DMS153 (cell line): ENCODE results near the gene ELAPOR1.

Experiments
- DNase-seq: peaks from one replicate; lab custom pipeline; 2025; lab: John Stamatoyannopoulos, UW

ELAPOR1 gene, protein sequence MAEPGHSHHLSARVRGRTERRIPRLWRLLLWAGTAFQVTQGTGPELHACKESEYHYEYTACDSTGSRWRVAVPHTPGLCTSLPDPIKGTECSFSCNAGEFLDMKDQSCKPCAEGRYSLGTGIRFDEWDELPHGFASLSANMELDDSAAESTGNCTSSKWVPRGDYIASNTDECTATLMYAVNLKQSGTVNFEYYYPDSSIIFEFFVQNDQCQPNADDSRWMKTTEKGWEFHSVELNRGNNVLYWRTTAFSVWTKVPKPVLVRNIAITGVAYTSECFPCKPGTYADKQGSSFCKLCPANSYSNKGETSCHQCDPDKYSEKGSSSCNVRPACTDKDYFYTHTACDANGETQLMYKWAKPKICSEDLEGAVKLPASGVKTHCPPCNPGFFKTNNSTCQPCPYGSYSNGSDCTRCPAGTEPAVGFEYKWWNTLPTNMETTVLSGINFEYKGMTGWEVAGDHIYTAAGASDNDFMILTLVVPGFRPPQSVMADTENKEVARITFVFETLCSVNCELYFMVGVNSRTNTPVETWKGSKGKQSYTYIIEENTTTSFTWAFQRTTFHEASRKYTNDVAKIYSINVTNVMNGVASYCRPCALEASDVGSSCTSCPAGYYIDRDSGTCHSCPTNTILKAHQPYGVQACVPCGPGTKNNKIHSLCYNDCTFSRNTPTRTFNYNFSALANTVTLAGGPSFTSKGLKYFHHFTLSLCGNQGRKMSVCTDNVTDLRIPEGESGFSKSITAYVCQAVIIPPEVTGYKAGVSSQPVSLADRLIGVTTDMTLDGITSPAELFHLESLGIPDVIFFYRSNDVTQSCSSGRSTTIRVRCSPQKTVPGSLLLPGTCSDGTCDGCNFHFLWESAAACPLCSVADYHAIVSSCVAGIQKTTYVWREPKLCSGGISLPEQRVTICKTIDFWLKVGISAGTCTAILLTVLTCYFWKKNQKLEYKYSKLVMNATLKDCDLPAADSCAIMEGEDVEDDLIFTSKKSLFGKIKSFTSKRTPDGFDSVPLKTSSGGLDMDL

DNA sequence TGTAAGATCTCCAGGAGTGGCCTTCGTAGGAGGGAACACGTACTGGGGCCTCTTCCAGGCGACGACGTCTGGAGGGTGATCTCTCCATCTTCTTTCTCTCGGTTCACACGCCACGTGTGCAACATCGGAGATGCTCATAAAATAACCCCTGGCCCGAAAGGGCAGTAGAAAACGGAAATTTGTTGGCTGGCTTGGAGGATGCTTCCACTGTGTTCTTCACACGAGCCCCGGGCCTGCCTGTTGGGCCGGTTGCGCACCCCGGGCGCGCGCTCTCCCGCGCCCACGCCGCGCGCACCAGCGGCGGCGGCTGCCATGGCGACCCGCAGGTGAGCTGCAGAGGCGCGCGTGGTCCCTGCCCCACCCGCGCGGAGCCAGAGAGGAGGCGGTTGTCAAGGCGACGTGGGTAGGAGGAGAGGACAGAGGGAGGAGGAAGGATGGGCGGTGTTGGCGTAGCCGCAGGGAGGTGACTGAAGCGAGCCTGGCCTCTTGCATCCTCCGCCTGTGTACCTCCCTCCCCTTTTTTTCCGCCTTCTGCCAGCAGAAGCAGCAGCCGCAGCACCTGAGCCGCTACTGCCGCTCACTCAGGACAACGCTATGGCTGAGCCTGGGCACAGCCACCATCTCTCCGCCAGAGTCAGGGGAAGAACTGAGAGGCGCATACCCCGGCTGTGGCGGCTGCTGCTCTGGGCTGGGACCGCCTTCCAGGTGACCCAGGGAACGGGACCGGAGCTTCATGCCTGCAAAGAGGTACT lies at the start of gene ELAPOR1:
Gene ELAPOR1 (plus strand): TSS at position 526 of the 752 bp plus-strand sequence. CDS start 69 bp downstream, at position 595.
- peak; percentile 84 for DNase-seq

- DNase-seq = no peak
Measured at GRCh38 chr1:109065137-109065536, 48.8 kb upstream of the ELAPOR1 start.

DNA sequence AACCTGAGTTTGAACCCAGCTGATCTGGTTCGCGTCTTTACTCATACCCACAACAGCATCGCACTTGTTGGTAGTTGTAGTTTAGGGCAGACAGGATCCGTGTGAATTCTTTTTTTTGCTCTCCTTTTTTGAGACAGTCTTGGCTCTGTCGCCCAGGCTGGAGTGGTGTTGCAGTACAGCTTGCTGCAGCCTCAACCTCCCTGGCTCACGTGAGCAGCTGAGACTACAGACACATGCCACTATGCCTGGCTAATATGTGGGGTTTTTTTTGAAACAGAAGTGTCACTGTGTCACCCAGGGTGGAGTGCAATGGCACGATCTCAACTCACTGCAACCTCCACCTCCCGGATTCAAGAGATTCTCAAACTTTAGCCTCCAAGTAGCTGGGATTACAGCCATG lies 46.0 kb upstream of the ELAPOR1 start:
- no peak for DNase-seq

DNA sequence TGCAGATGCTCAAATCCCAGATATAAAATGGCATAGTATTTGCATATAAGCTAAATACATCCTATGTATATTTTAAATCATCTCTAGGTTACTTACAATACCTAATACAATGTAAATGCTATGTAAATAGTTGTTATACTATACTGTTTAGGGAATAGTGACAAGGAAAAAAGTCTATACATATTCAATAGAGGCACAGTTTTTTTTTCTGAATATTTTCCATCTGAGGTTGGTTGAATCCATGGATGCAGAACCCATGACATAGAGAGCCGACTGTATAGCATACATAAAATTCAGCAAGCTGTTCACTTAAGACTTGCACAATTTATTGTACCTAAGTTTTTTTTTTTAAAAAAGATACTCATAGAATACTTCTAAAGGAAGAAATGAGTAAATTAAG lies 44.6 kb upstream of the ELAPOR1 start:
- no peak for DNase-seq

DNA sequence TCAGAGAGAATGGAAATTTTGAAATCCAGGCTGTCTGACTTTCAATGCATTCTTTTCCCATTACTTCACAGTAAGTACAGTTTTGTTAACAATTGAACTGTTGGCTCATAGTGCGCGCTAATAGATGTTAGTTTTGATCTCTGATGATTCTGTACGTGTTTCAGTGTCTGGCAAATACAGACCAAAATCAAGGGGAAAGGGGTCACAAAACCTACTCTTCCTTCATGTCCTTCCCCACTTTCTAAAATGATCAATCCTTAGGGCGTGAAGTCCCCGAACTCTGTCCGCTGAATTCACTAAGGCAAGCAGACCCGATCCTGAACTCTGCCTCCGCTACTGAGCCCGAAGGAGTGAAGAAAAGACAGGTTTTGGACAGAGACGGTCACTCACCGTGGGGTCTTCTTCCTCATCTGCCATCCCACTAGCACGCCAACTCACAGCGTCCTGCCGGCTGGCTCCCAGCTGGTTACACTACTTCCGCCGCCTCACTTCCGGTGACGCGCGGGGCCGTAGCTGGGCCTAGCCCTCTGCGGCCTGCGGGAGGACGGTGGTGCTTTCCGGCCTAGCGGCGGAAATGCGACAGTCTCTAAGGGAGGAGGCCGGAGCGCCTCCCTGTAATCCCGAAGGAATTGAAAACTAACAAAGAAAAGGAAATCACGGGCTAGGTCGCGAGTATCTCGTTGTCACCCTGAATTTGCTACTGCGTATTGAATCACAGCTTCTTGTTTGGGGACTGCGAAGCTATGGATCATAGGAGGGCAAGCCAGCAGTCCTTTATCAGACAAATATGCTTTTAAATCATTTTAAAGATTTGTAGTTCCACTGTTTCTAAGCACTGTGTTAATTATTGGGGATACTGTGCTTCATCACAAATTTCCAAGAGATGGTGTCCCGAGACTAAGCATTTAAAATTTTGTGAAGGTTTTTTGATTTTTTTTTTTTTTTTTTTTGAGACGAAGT lies 38.1 kb upstream of the ELAPOR1 start, which contains the start of gene TAF13:
Gene TAF13 (minus strand): TSS at position 473 of the 960 bp plus-strand sequence. CDS start 56 bp downstream, at position 417.
- peak; percentile 95 for DNase-seq

DNA sequence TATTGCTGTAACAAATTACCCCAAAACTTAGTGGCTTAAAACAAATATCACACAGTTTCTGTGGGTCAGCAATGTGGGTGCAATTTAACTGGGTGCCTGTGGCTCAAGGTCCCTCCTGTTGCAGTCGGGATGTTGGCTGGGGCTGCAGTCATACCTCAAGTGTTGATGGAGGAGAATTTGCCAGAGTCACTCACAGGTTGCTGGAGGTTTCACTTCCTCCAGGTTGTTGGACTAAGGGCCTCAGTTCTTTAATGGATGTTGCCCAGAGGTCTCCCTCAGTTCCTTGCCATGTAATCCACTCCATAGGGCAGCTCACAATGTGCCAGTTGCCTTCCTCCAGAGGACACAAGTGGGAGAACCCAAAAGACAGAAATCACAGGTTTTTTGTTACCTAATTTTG lies 35.6 kb upstream of the ELAPOR1 start:
- no peak for DNase-seq

DNA sequence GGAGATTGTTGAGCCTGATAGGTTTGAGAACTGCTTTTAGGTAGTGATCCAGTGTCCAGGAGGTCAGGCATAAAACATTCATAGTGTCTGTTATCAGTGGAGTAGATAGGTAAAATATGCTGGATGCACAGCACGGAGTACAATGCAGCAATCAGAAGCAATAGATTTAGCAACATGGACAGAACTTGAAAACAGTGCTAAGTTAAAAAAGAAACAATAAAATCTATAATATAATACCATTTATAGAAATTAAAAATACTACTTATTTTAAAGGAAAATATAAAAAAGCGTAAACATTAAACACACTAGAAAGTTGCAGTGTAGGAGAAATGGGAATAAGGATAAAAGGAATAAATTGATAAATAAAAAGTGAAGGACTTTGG lies 34.7 kb upstream of the ELAPOR1 start:
- DNase-seq = no peak

- no peak for DNase-seq
Measured at GRCh38 chr1:109080441-109081082, 33.4 kb upstream of the ELAPOR1 start.

- DNase-seq = no peak
Measured at GRCh38 chr1:109083501-109083900, 30.4 kb upstream of the ELAPOR1 start.

GRCh38 chr1:109083923-109084322 lies 30.0 kb upstream of the ELAPOR1 start:
- no peak for DNase-seq

GRCh38 chr1:109084563-109085517 lies 29.1 kb upstream of the ELAPOR1 start:
- no peak for DNase-seq

DNA sequence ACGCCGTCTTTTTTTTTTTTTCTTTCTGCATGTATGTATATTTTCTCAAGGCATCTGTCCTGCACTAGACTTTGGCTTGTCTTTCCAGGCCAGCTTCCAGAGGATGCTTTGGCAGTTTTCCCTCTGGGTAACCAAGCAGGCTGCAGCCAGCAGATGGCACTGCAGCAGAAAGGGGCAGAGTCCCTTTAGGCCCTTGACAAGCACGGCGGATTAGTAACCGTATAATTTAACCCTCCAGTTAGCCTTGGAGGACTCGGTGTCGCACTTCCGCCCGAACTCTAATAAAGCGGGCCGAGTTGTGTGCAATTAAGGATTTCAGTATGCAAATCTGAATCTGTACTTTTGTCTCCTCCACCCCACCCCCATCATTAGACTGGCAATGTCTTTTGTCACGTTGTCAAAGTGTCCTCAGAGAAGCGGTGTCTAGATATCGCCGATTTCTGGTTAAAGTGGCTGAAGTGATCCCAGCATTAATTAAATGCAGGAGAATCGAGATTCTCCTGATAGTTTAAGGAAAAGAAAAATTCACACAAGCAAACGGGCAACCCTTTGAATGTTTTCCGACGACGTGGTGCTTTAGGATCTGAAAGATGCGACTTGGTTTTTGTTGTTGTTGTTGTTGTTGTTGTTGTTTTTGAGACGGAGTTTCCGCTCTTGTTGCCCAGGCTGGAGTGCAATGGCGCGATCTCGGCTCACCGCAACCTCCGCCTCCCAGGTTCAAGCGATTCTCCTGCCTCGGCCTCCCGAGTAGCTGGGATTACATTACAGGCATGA lies 24.5 kb upstream of the ELAPOR1 start:
- peak; percentile 88 for DNase-seq

DNA sequence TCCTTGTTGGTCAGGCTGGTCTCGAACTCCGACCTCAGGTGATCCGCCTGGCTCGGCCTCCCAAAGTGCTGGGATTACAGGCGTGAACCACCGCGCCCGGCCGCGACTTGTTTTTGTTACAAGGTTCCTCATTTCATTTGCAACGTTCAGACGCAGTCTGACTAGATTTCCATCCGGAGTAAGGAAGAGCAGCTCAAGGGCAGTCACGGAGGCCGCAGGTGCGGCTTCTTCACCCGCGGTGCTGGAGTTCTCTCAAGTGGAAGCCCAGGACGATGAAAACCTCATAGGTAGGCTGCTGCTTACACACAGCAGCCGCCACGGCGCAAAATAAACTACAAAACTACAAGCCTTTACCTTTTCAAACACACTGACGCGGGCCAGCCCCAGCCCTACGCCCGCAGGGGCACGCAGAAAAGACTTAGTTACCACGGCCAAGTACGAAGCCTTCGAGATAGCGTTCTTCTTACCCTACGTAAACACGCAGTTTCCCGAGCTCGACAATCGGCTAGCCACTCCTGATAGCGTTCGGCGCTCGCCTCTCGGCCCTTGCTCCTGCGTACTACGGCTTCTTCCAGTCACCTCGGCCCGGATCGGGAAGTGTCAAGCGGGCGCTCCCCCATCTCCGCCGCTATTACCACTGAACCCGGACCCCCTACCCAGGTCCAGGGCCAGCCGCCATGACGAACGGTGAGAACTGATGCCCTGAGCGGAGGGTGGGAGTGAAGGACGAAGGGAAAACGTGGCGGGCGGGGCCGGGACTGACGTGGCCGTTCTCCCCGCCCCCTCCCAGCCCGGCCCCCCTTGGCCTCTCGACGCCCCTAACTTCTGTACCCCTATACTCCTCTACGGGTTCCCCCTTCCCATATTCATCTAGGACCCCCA lies 23.5 kb upstream of the ELAPOR1 start, which contains the start of gene TMEM167B:
Gene TMEM167B (plus strand): TSS at position 569 of the 882 bp plus-strand sequence. CDS start 109 bp downstream, at position 678.
- peak; percentile 82 for DNase-seq

GRCh38 chr1:109091078-109091838 lies 22.7 kb upstream of the ELAPOR1 start:
- no peak for DNase-seq

DNA sequence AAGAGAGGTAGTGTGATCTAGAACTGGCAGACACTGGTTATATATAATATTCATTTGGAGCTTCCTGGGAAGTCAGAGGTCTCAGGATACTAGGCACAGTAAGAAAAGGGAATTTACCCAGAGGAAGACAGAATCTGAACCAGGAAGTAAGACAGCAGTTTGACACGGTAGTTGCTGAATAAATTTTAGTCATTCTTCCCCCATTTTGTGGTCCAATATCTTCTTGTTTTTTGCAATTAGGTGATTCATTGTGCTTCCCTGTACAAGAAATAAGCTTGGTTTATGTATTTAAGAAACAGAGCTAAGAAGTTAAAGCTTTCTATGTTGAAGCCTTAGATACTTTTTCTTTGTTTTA lies 22.1 kb upstream of the ELAPOR1 start:
- no peak for DNase-seq

DNA sequence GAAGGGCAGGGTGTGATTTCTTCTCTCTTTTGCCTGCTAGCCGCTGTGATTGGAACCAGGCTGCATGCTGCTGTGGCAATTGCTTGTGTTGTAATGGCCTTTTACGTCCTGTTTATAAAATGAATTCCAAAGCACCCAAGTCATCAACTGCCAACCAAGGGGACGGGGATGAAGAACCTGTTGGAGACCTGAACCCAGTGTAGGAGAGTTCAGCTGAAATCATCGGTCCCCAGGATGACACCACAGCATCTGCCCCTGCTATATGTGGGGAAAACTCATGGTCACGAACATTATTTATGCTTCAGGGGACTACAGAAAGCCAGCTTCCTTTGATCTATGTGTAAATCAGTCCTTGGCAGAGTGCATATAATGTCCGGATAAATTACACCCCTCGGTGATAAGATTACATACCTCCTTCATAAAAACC lies 19.5 kb upstream of the ELAPOR1 start:
- DNase-seq = no peak
